Panc1 (cell line): ENCODE data around the gene POU4F1. TPM values are rescaled to one million over a fixed set of nuclear protein-coding genes. Genes with fewer than 3 reads are reported as not detected.

ENCODE experiments used
- ATAC-seq: fragments of 200-7000 bp; cut with Tn5 transposase; 2 replicates; pipeline ENCODE4 v1.9.1; 2020; ENCODE audit warnings: mild to moderate bottlenecking, moderate library complexity
- BruUV-seq: library from RNA; stranded (reverse); fragments of 400-500 nt; replicated peaks from 2 replicates; lab custom pipeline; 2021; lab: Mats Ljungman, UMichigan
- CTCF ChIA-PET: fragments of 300-600 bp; sonication (Branson Sonifier 250); formaldehyde crosslinking; loops from one replicate; lab custom pipeline; 2022; ENCODE audit warnings: antibody characterized with exemption; lab: Charles Lee
- POLR2A ChIA-PET: fragments of 300-600 bp; sonication (Branson Sonifier 250); formaldehyde crosslinking; loops from one replicate; lab custom pipeline; 2022; ENCODE audit warnings: antibody characterized with exemption; lab: Charles Lee
- DNase-seq: peaks from one replicate; pipeline ENCODE4 v3.0.0-alpha.2; 2010; ENCODE audit warnings: low read depth, low spot score
- H3K27ac ChIP-seq: 2 replicates; pipeline ENCODE4 v1.5.1; 2011; ENCODE audit warnings: mild to moderate bottlenecking, low read length, inconsistent platforms
- H3K27me3 ChIP-seq: fragments of 200-500 bp; sonication (Bioruptor generic); 2 replicates; pipeline ENCODE4 v1.6.0; 2014; ENCODE audit warnings: low read length, inconsistent platforms; ENCODE audit not compliant: control insufficient read depth, insufficient read depth
- H3K36me3 ChIP-seq: fragments of 200-500 bp; sonication (Bioruptor generic); 2 replicates; pipeline ENCODE4 v1.5.1; 2014; ENCODE audit warnings: inconsistent platforms, mild to moderate bottlenecking, low read length, moderate library complexity; ENCODE audit not compliant: control insufficient read depth, insufficient read depth
- H3K4me1 ChIP-seq: 2 replicates; pipeline ENCODE4 v1.5.1; 2011; ENCODE audit warnings: inconsistent platforms, mild to moderate bottlenecking, low read length, moderate library complexity; ENCODE audit not compliant: control insufficient read depth, insufficient read depth
- H3K4me3 ChIP-seq, 2 experiments: 2 replicates each; pipeline ENCODE4 v1.5.1; 2011 to 2012; ENCODE audit warnings: low read depth in 2 of 2, low read length in 2 of 2, mild to moderate bottlenecking in 2 of 2, inconsistent platforms in 1 of 2, moderate library complexity in 1 of 2
- H3K9me3 ChIP-seq: fragments of 200-500 bp; sonication (Bioruptor generic); 2 replicates; pipeline ENCODE4 v1.5.1; 2014; ENCODE audit warnings: low read depth, mild to moderate bottlenecking, inconsistent platforms, low read length, moderate library complexity; ENCODE audit not compliant: control insufficient read depth, insufficient read depth
- POLR2AphosphoS5 ChIP-seq: IDR thresholded peaks from 2 replicates; pipeline ENCODE4 v1.6.1; 2012; ENCODE audit warnings: mild to moderate bottlenecking, low read depth, low read length, moderate library complexity
- REST ChIP-seq, 2 experiments: IDR thresholded peaks; 2 replicates each; pipeline ENCODE4 v1.6.1; 2011 to 2012; ENCODE audit warnings: low read depth in 2 of 2, control low read depth in 1 of 2, low read length in 1 of 2, mild to moderate bottlenecking in 1 of 2, moderate library complexity in 1 of 2; ENCODE audit not compliant: insufficient read depth in 1 of 2
- SIN3A ChIP-seq: IDR thresholded peaks from 2 replicates; pipeline ENCODE4 v1.6.1; 2012; ENCODE audit warnings: low read depth, mild to moderate bottlenecking, low read length, moderate library complexity, borderline replicate concordance; ENCODE audit not compliant: insufficient read depth
- TCF7L2 ChIP-seq: IDR thresholded peaks from 2 replicates; pipeline ENCODE4 v1.6.1; 2011; ENCODE audit warnings: mild to moderate bottlenecking, low read depth, low read length, inconsistent platforms
- in situ Hi-C: cut with HindIII; loops from 2 replicates; pipeline ENCODE4 v1.10.0; 2016; ENCODE audit warnings: low sequenced_read_pairs, low pct_unique_long_range_greater_than_20kb
- intact Hi-C: fragments of 100-400 bp; cut with micrococcal nuclease; formaldehyde crosslinking; loops from one replicate; pipeline ENCODE4 v1.10.0; 2022; ENCODE audit not compliant: unreplicated experiment
- total RNA-seq: library from RNA; stranded (reverse); gene quantifications from one replicate; pipeline ENCODE4 v1.2.1, GENCODE V29; 2021; ENCODE audit not compliant: unreplicated experiment
- TF ChIP-seq, protein P1 (sequence below): fragments of 450-650 bp; IDR thresholded peaks from 2 replicates; pipeline ENCODE4 v1.5.1; 2017; ENCODE audit warnings: mild to moderate bottlenecking

The POU4F1 gene
- total RNA-seq, 1 experiment from 2014 or later, result not detected

GRCh38 chr13:78587395-78587794, 16.0 kb downstream of the POU4F1 start:
- intact Hi-C loops, result no loop called here

GRCh38 chr13:78586706-78587105, 16.6 kb downstream of the POU4F1 start:
- ChIA-PET POLR2A (no interaction called here), CTCF (no interaction called here)
- no TSS peak for BruUV-seq
- Histone ChIP-seq H3K4me3 (no peak overlapping the region), H3K27me3 (peaks cover 4% of the 10 kb centered on the region), H3K36me3 (no peaks in the 10 kb centered on the region), H3K9me3 (no peaks in the 10 kb centered on the region), H3K4me1 (no peaks in the 10 kb centered on the region), H3K27ac (no peak overlapping the region)
- in situ Hi-C loops, result no loop called here
- DNase-seq, result no peak
- no peak for TF ChIP-seq POLR2AphosphoS5
- no peak for TF ChIP-seq SIN3A
- TF ChIP-seq TCF7L2, result no peak
- TF ChIP-seq, protein P1, sequence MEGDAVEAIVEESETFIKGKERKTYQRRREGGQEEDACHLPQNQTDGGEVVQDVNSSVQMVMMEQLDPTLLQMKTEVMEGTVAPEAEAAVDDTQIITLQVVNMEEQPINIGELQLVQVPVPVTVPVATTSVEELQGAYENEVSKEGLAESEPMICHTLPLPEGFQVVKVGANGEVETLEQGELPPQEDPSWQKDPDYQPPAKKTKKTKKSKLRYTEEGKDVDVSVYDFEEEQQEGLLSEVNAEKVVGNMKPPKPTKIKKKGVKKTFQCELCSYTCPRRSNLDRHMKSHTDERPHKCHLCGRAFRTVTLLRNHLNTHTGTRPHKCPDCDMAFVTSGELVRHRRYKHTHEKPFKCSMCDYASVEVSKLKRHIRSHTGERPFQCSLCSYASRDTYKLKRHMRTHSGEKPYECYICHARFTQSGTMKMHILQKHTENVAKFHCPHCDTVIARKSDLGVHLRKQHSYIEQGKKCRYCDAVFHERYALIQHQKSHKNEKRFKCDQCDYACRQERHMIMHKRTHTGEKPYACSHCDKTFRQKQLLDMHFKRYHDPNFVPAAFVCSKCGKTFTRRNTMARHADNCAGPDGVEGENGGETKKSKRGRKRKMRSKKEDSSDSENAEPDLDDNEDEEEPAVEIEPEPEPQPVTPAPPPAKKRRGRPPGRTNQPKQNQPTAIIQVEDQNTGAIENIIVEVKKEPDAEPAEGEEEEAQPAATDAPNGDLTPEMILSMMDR, result peak; percentile 20; the same call in 1 of the 2 replicates
- intact Hi-C loops, result no loop called here
- no peak for ATAC-seq

More at GRCh38 chr13:78587395-78587794, 16.0 kb downstream of the POU4F1 start:
- no peak for DNase-seq
- no peak for ATAC-seq
- Histone ChIP-seq H3K36me3 (no peaks in the 10 kb centered on the region), H3K9me3 (no peaks in the 10 kb centered on the region), H3K27ac (no peak overlapping the region), H3K27me3 (peaks cover 4% of the 10 kb centered on the region), H3K4me1 (no peaks in the 10 kb centered on the region), H3K4me3 (no peak overlapping the region)
- in situ Hi-C loops, result no loop called here
- BruUV-seq, result no TSS peak
- CTCF ChIA-PET, result no interaction called here
- POLR2A ChIA-PET, result no interaction called here
- TF ChIP-seq POLR2AphosphoS5 (no peak), SIN3A (no peak), TCF7L2 (no peak), REST (IDR thresholded peaks at IDR 0.05; ENCODE audit: insufficient read depth in 1 of 2, low read depth in 2 of 2, low read length in 1 of 2) (no peak)
- TF ChIP-seq, protein P1, result no peak
